8988T (cell line): Measurements from ENCODE around the gene OPTC.
A peak's percentile ranks its signal among the peaks of the same experiment; 100 is the strongest.

Experiments used
- DNase-seq: peaks from one replicate; pipeline ENCODE4 v3.0.0; 2011

Gene OPTC

GRCh38 chr1:203518541-203518940 lies 24.6 kb downstream of the OPTC start:
- DNase-seq = no peak

GRCh38 chr1:203519053-203519840 lies 25.3 kb downstream of the OPTC start:
- no peak for DNase-seq

- DNase-seq = no peak
Observed at GRCh38 chr1:203519896-203520295, 25.9 kb downstream of the OPTC start.

GRCh38 chr1:203520315-203520714 lies 26.4 kb downstream of the OPTC start:
- DNase-seq = no peak

GRCh38 chr1:203521074-203521794 lies 27.3 kb downstream of the OPTC start:
- DNase-seq = no peak

- no peak for DNase-seq
Observed at GRCh38 chr1:203521812-203522211, 27.9 kb downstream of the OPTC start.

- no peak for DNase-seq
Observed at GRCh38 chr1:203522237-203522636, 28.3 kb downstream of the OPTC start.

GRCh38 chr1:203523667-203524066 lies 29.7 kb downstream of the OPTC start:
- DNase-seq = no peak

- no peak for DNase-seq
Observed at GRCh38 chr1:203524152-203524551, 30.2 kb downstream of the OPTC start.

- DNase-seq = no peak
Observed at GRCh38 chr1:203524824-203525223, 30.9 kb downstream of the OPTC start.

GRCh38 chr1:203525685-203526084 lies 31.7 kb downstream of the OPTC start:
- no peak for DNase-seq

- no peak for DNase-seq
Observed at GRCh38 chr1:203526130-203526529, 32.2 kb downstream of the OPTC start.

GRCh38 chr1:203526572-203526971 lies 32.6 kb downstream of the OPTC start:
- DNase-seq = no peak

- DNase-seq = no peak
Observed at GRCh38 chr1:203527013-203527412, 33.1 kb downstream of the OPTC start.

GRCh38 chr1:203528063-203528462 lies 34.1 kb downstream of the OPTC start:
- DNase-seq = no peak

- no peak for DNase-seq
Observed at GRCh38 chr1:203528976-203529835, 35.3 kb downstream of the OPTC start.

GRCh38 chr1:203531063-203531462 lies 37.1 kb downstream of the OPTC start:
- no peak for DNase-seq

- no peak for DNase-seq
Observed at GRCh38 chr1:203534012-203534411, 40.1 kb downstream of the OPTC start.

- DNase-seq = peak; percentile 59
Observed at GRCh38 chr1:203534526-203534925, 40.6 kb downstream of the OPTC start.

- no peak for DNase-seq
Observed at GRCh38 chr1:203536575-203536974, 42.6 kb downstream of the OPTC start.

GRCh38 chr1:203536980-203537455 lies 43.1 kb downstream of the OPTC start:
- no peak for DNase-seq

GRCh38 chr1:203537806-203538464 lies 44.0 kb downstream of the OPTC start:
- no peak for DNase-seq

- no peak for DNase-seq
Observed at GRCh38 chr1:203538726-203539125, 44.8 kb downstream of the OPTC start.
